GM21825 (cell line): ENCODE measurements around the gene SLC25A44.
"Not testable (repeated sequence)": the region's sequence is repeated elsewhere in the genome, so short reads cannot be mapped to it uniquely, and the experiment has no call there.

ENCODE experiments used
- ATAC-seq: cut with Tn5 transposase; IDR thresholded peaks from one replicate; pipeline ENCODE4 v1.9.1; 2021; ENCODE audit warnings: mild to moderate bottlenecking, moderate library complexity; ENCODE audit not compliant: unreplicated experiment

The SLC25A44 gene

GRCh38 chr1:156163712-156164111, 30.2 kb upstream of the SLC25A44 start:
- ATAC-seq, result no peak

- ATAC-seq, result no peak
Measured at GRCh38 chr1:156164125-156164831, 29.6 kb upstream of the SLC25A44 start.

- ATAC-seq, result no peak
Measured at GRCh38 chr1:156165083-156165482, 28.8 kb upstream of the SLC25A44 start.

GRCh38 chr1:156167536-156167935, 26.4 kb upstream of the SLC25A44 start:
- ATAC-seq, result no peak

- no peak for ATAC-seq
Measured at GRCh38 chr1:156172696-156173470, 21.0 kb upstream of the SLC25A44 start.

- ATAC-seq, result no peak
Measured at GRCh38 chr1:156176610-156177210, 17.2 kb upstream of the SLC25A44 start.

GRCh38 chr1:156177919-156178654, 15.8 kb upstream of the SLC25A44 start:
- ATAC-seq, result no peak

- ATAC-seq, result no peak
Measured at GRCh38 chr1:156180471-156180870, 13.4 kb upstream of the SLC25A44 start.

GRCh38 chr1:156181391-156181924, 12.4 kb upstream of the SLC25A44 start:
- not testable (repeated sequence) for ATAC-seq

GRCh38 chr1:156182010-156182779, 11.7 kb upstream of the SLC25A44 start:
- not testable (repeated sequence) for ATAC-seq

GRCh38 chr1:156186347-156187177, 7.3 kb upstream of the SLC25A44 start:
- ATAC-seq, result not testable (repeated sequence)

GRCh38 chr1:156190265-156190664, 3.6 kb upstream of the SLC25A44 start:
- not testable (repeated sequence) for ATAC-seq

GRCh38 chr1:156191292-156191964, 2.5 kb upstream of the SLC25A44 start:
- no peak for ATAC-seq

- ATAC-seq, result no peak
Measured at GRCh38 chr1:156193208-156193487, 756 bp upstream of the SLC25A44 start.

GRCh38 chr1:156194300-156194652, 372 bp downstream of the SLC25A44 start:
- peak; percentile 2 for ATAC-seq

GRCh38 chr1:156195853-156196252, 1.9 kb downstream of the SLC25A44 start:
- no peak for ATAC-seq

- no peak for ATAC-seq
Measured at GRCh38 chr1:156196445-156196844, 2.5 kb downstream of the SLC25A44 start.

GRCh38 chr1:156198831-156199349, 5.0 kb downstream of the SLC25A44 start:
- ATAC-seq, result no peak

- no peak for ATAC-seq
Measured at GRCh38 chr1:156200044-156200443, 6.1 kb downstream of the SLC25A44 start.
